GM13976 (cell line): ENCODE measurements around the gene DIP2B.

Experiments
- DNase-seq: peaks from one replicate; pipeline ENCODE4 v3.0.0; 2012; ENCODE audit warnings: low spot score
- CTCF ChIP-seq: IDR thresholded peaks from 2 replicates; pipeline ENCODE4 v1.5.1; 2012; ENCODE audit warnings: borderline replicate concordance, mild to moderate bottlenecking; ENCODE audit not compliant: insufficient read depth; ENCODE audit errors: extremely low read depth, missing control alignments, control extremely low read depth
- in situ Hi-C: fragments of 300-500 bp; cut with MboI; formaldehyde crosslinking; loops from one replicate; pipeline ENCODE4 v1.12.0; 2022; ENCODE audit warnings: low sequenced_read_pairs, mixed read lengths, inconsistent platforms; ENCODE audit not compliant: unreplicated experiment

Gene DIP2B

GRCh38 chr12:50775251-50775650, 270.5 kb downstream of the DIP2B start:
- no peak for TF ChIP-seq CTCF
- in situ Hi-C loops, result no loop called here
- DNase-seq, result no peak

- DNase-seq, result no peak
- in situ Hi-C loops, result no loop called here
- no peak for TF ChIP-seq CTCF
These were observed 272.3 kb downstream of the DIP2B start for GRCh38 chr12:50776749-50777728.

GRCh38 chr12:50778663-50779590, 274.1 kb downstream of the DIP2B start:
- DNase-seq, result no peak
- in situ Hi-C loops, result no loop called here
- TF ChIP-seq CTCF, result no peak

GRCh38 chr12:50780013-50780412, 275.2 kb downstream of the DIP2B start:
- no peak for TF ChIP-seq CTCF
- in situ Hi-C loops, result no loop called here
- DNase-seq, result no peak

- in situ Hi-C loops, result no loop called here
- no peak for DNase-seq
- TF ChIP-seq CTCF, result no peak
These were observed 279.7 kb downstream of the DIP2B start for GRCh38 chr12:50784501-50784900.

- no peak for DNase-seq
- in situ Hi-C loops, result no loop called here
- no peak for TF ChIP-seq CTCF
These were observed 280.7 kb downstream of the DIP2B start for GRCh38 chr12:50785406-50786001.
